Neural cell (in vitro differentiated cells): Measurements from ENCODE around the gene LYSET. TPM values are rescaled to one million over a fixed set of nuclear protein-coding genes. Genes with fewer than 3 reads are reported as not detected.

Experiments
- H2AFZ ChIP-seq: fragments of 200-600, 300-800 bp; sonication (generic), shearing (Covaris generic); 2 replicates; pipeline ENCODE4 v1.6.0; 2014; ENCODE audit warnings: low read depth, mild to moderate bottlenecking, antibody characterized with exemption, low read length, moderate library complexity
- H3F3A ChIP-seq: fragments of 200-600 bp; shearing (Covaris generic); 2 replicates; pipeline ENCODE4 v1.6.1; 2016; ENCODE audit warnings: mild to moderate bottlenecking, moderate library complexity, mixed read lengths, antibody characterized with exemption, low read length; ENCODE audit not compliant: insufficient read depth, poor library complexity, severe bottlenecking
- H3K27ac ChIP-seq: fragments of 200-600, 300-800 bp; sonication (generic), shearing (Covaris generic); 2 replicates; pipeline ENCODE4 v1.5.1; 2014; ENCODE audit warnings: mild to moderate bottlenecking, low read length, moderate library complexity
- H3K27me3 ChIP-seq: fragments of 300-800, 200-600 bp; sonication (generic), shearing (Covaris generic); 2 replicates; pipeline ENCODE4 v1.6.0; 2014; ENCODE audit warnings: mild to moderate bottlenecking, low read depth, low read length, moderate library complexity; ENCODE audit not compliant: insufficient read depth
- H3K36me3 ChIP-seq: fragments of 300-800, 200-600 bp; sonication (generic), shearing (Covaris generic); 2 replicates; pipeline ENCODE4 v1.5.1; 2014; ENCODE audit warnings: mild to moderate bottlenecking, antibody characterized with exemption, low read length, moderate library complexity; ENCODE audit not compliant: insufficient read depth
- H3K4me2 ChIP-seq: fragments of 300-800, 200-600 bp; sonication (generic), shearing (Covaris generic); 2 replicates; pipeline ENCODE4 v1.6.0; 2014; ENCODE audit warnings: mild to moderate bottlenecking, low read length
- H3K4me3 ChIP-seq: fragments of 300-800, 200-600 bp; sonication (generic), shearing (Covaris generic); 2 replicates; pipeline ENCODE4 v1.5.1; 2014; ENCODE audit warnings: mild to moderate bottlenecking, low read length, moderate library complexity
- H3K79me2 ChIP-seq: fragments of 200-600 bp; shearing (Covaris generic); replicated peaks from 2 replicates; pipeline ENCODE4 v1.6.0; 2014; ENCODE audit warnings: mild to moderate bottlenecking, low read length, moderate library complexity; ENCODE audit not compliant: insufficient read depth
- H3K9ac ChIP-seq: fragments of 300-800, 200-600 bp; sonication (generic), shearing (Covaris generic); 2 replicates; pipeline ENCODE4 v1.6.1; 2016; ENCODE audit warnings: mild to moderate bottlenecking, low read length, mixed read lengths
- H3K9me2 ChIP-seq: fragments of 200-600 bp; shearing (Covaris generic); 2 replicates; pipeline ENCODE4 v1.6.1; 2016; ENCODE audit warnings: mild to moderate bottlenecking, low read length, mixed read lengths; ENCODE audit not compliant: insufficient read depth
- H3K9me3 ChIP-seq: fragments of 200-600, 300-800 bp; sonication (generic), shearing (Covaris generic); 2 replicates; pipeline ENCODE4 v1.6.1; 2016; ENCODE audit warnings: mild to moderate bottlenecking, mixed run types, low read length, moderate library complexity, mixed read lengths
- H4K20me1 ChIP-seq: fragments of 200-600 bp; shearing (Covaris generic); 2 replicates; pipeline ENCODE4 v1.6.1; 2016; ENCODE audit warnings: mild to moderate bottlenecking, mixed run types; ENCODE audit not compliant: insufficient read depth
- CTCF ChIP-seq: fragments of 450-650 bp; IDR thresholded peaks from 2 replicates; pipeline ENCODE4 v1.5.1; 2014; ENCODE audit warnings: antibody characterized with exemption, mild to moderate bottlenecking, moderate library complexity; ENCODE audit not compliant: poor library complexity, severe bottlenecking
- EP300 ChIP-seq: fragments of 450-650 bp; conservative IDR thresholded peaks from 2 replicates; pipeline ENCODE4 v1.6.1; 2014; ENCODE audit warnings: antibody characterized with exemption, mild to moderate bottlenecking, moderate library complexity; ENCODE audit not compliant: poor library complexity, severe bottlenecking
- EZH2 ChIP-seq: fragments of 200-600, 300-800 bp; shearing (Covaris generic), sonication (generic); IDR thresholded peaks from 2 replicates; pipeline ENCODE4 v1.6.1; 2014; ENCODE audit warnings: antibody characterized with exemption, low read length, borderline replicate concordance, mild to moderate bottlenecking; ENCODE audit not compliant: insufficient read depth, poor library complexity, severe bottlenecking
- MXI1 ChIP-seq: fragments of 450-650 bp; conservative IDR thresholded peaks from 2 replicates; pipeline ENCODE4 v1.6.1; 2014; ENCODE audit warnings: antibody characterized with exemption, mild to moderate bottlenecking; ENCODE audit not compliant: poor library complexity, severe bottlenecking
- POLR2AphosphoS5 ChIP-seq: IDR thresholded peaks from 2 replicates; pipeline ENCODE4 v1.6.1; 2012
- RAD21 ChIP-seq: fragments of 450-650 bp; conservative IDR thresholded peaks from 2 replicates; pipeline ENCODE4 v1.6.1; 2014; ENCODE audit warnings: antibody characterized with exemption, mild to moderate bottlenecking, moderate library complexity
- REST ChIP-seq: IDR thresholded peaks from 2 replicates; pipeline ENCODE4 v1.6.1; 2012; ENCODE audit warnings: borderline replicate concordance
- SMC3 ChIP-seq: fragments of 450-650 bp; conservative IDR thresholded peaks from 2 replicates; pipeline ENCODE4 v1.6.1; 2014; ENCODE audit warnings: antibody characterized with exemption, mild to moderate bottlenecking, moderate library complexity; ENCODE audit not compliant: poor library complexity
- TAF1 ChIP-seq: IDR thresholded peaks from 2 replicates; pipeline ENCODE4 v1.6.1; 2012; ENCODE audit warnings: low read depth
- polyA plus RNA-seq: library from polyadenylated mRNA; depleted of rRNA; stranded (reverse); fragments of >200 nt; gene quantifications from 2 replicates; pipeline ENCODE4 v1.2.3, GENCODE V29; 2014

Gene LYSET
- polyA plus RNA-seq, 1 donor from 2014 or later, result 24.0 TPM

- no peaks in the 10 kb centered on the region for H3F3A ChIP-seq
- no peaks in the 10 kb centered on the region for H4K20me1 ChIP-seq
- H3K79me2 ChIP-seq, result peaks cover 21% of the 10 kb centered on the region
- no peak overlapping the region for H3K9ac ChIP-seq
- no peaks in the 10 kb centered on the region for H3K36me3 ChIP-seq
- H3K9me2 ChIP-seq, result no peaks in the 10 kb centered on the region
- H3K4me2 ChIP-seq, result no peak overlapping the region
- no peak overlapping the region for H3K27ac ChIP-seq
- H3K4me3 ChIP-seq, result no peak overlapping the region
- H3K9me3 ChIP-seq, result no peaks in the 10 kb centered on the region
- no peaks in the 10 kb centered on the region for H3K27me3 ChIP-seq
- no peak overlapping the region for H2AFZ ChIP-seq
- no peak for TF ChIP-seq EZH2
- TF ChIP-seq TAF1, result no peak
- no peak for TF ChIP-seq POLR2AphosphoS5
- no peak for TF ChIP-seq MXI1
- TF ChIP-seq SMC3, result no peak
- TF ChIP-seq EP300, result no peak
- no peak for TF ChIP-seq REST
- no peak for TF ChIP-seq RAD21
- TF ChIP-seq CTCF, result no peak
These were observed 27.3 kb downstream of the LYSET start for GRCh38 chr14:93212432-93212831.

- no peaks in the 10 kb centered on the region for H3F3A ChIP-seq
- no peaks in the 10 kb centered on the region for H3K9me3 ChIP-seq
- H3K9ac ChIP-seq, result no peak overlapping the region
- no peaks in the 10 kb centered on the region for H3K9me2 ChIP-seq
- TF ChIP-seq TAF1 (no peak), EP300 (no peak), CTCF (no peak), SMC3 (no peak), REST (no peak), RAD21 (no peak), MXI1 (no peak), POLR2AphosphoS5 (no peak), EZH2 (no peak)
- H3K27ac ChIP-seq, result no peak overlapping the region
- no peak overlapping the region for H3K4me2 ChIP-seq
- no peaks in the 10 kb centered on the region for H3K27me3 ChIP-seq
- no peak overlapping the region for H2AFZ ChIP-seq
- H3K36me3 ChIP-seq, result no peaks in the 10 kb centered on the region
- H3K79me2 ChIP-seq, result no peaks in the 10 kb centered on the region
- no peaks in the 10 kb centered on the region for H4K20me1 ChIP-seq
- no peak overlapping the region for H3K4me3 ChIP-seq
These were observed 29.5 kb downstream of the LYSET start for GRCh38 chr14:93214598-93214997.
